Loucy (cell line): ENCODE measurements around the gene TTC39C.

ENCODE experiments used
- EZH2phosphoT487 ChIP-seq: fragments of 200-600 bp; IDR thresholded peaks from 2 replicates; pipeline ENCODE4 v1.6.1; 2018; ENCODE audit warnings: antibody characterized with exemption, mild to moderate bottlenecking, moderate library complexity, borderline replicate concordance
- TF ChIP-seq, protein P1 (sequence below): fragments of 200-600 bp; sonication (generic); conservative IDR thresholded peaks from 2 replicates; pipeline ENCODE4 v1.5.1; 2014; ENCODE audit warnings: mild to moderate bottlenecking, antibody characterized with exemption, low read length

GRCh38 chr18:23972453-23972852 lies 42.1 kb upstream of the TTC39C start:
- TF ChIP-seq, protein P1, sequence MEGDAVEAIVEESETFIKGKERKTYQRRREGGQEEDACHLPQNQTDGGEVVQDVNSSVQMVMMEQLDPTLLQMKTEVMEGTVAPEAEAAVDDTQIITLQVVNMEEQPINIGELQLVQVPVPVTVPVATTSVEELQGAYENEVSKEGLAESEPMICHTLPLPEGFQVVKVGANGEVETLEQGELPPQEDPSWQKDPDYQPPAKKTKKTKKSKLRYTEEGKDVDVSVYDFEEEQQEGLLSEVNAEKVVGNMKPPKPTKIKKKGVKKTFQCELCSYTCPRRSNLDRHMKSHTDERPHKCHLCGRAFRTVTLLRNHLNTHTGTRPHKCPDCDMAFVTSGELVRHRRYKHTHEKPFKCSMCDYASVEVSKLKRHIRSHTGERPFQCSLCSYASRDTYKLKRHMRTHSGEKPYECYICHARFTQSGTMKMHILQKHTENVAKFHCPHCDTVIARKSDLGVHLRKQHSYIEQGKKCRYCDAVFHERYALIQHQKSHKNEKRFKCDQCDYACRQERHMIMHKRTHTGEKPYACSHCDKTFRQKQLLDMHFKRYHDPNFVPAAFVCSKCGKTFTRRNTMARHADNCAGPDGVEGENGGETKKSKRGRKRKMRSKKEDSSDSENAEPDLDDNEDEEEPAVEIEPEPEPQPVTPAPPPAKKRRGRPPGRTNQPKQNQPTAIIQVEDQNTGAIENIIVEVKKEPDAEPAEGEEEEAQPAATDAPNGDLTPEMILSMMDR, result no peak
- no peak for TF ChIP-seq EZH2phosphoT487
